ENCODE measurements around the gene ADIRF.
"Not testable (repeated sequence)": the region's sequence is repeated elsewhere in the genome, so short reads cannot be mapped to it uniquely, and the experiment has no call there.

DNA sequence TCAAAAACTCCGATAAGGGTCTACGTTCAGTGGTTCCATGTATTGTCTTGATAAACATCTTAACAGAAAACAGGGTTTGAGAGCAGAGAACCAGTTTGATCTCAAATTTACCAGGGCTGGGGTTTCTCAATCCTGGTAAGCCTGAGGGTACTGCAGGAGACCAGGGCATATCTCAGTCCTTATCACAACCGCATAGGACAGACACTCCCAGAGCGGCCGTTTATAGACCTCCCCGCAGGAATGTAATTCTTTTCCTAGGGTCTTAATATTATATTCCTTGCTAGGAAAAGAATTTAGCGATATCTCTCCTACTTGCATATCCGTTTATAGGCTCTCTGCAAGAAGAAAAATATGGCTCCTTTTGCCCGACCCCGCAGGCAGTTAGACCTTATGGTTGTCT, 15.6 kb upstream of the ADIRF start:
- TF ChIP-seq CEBPB (IDR thresholded peaks at IDR 0.05; ENCODE audit: borderline replicate concordance in 1 of 2, low read depth in 2 of 2, low read length in 2 of 2); KDM1A (IDR thresholded peaks at IDR 0.05; ENCODE audit: borderline replicate concordance): not testable (repeated sequence)

Measured in GM12878 (cell line).